K562 (cell line): ENCODE data around the gene FSCN2. TPM values are rescaled to one million over a fixed set of nuclear protein-coding genes. Genes with fewer than 3 reads are reported as not detected.

Experiments
- ATAC-seq: fragments of 200-7000 bp; cut with Tn5 transposase; 3 replicates; pipeline ENCODE4 v1.9.1; 2020; ENCODE audit warnings: moderate library complexity
- BruUV-seq: library from RNA; stranded (reverse); fragments of 400-500 nt; replicated peaks from 2 replicates; lab custom pipeline; 2021; lab: Mats Ljungman, UMichigan
- CTCF ChIA-PET: fragments of 300-600 bp; formaldehyde crosslinking; extraction: SDS; loops from one replicate; lab custom pipeline; 2021; ENCODE audit warnings: low intra/inter-chr PET ratio; lab: Yijun Ruan, JAX
- POLR2A ChIA-PET: fragments of 300-600, 350-650 bp; sonication (Branson Sonifier 250); formaldehyde crosslinking; extraction: SDS; loops from one replicate; lab custom pipeline; 2021; ENCODE audit warnings: antibody characterized with exemption, inconsistent platforms; lab: Yijun Ruan, JAX
- DNase-seq, 4 experiments: peaks; one replicate each; pipeline versions ENCODE4 v3.0.0 to v3.0.0-alpha.2; 2011 to 2018; ENCODE audit warnings: low spot score in 3 of 4, mixed read lengths in 3 of 4; ENCODE audit errors: extremely low read depth in 1 of 4
- FAIRE-seq: peaks from 2 replicates; lab custom pipeline; 2011; peaks lifted over from hg19 to GRCh38; lab: Jason Lieb, UNC
- H2AFZ ChIP-seq: 2 replicates; pipeline ENCODE4 v1.6.0; 2011; ENCODE audit warnings: low read depth, low read length, control low read depth, inconsistent platforms
- H3K27ac ChIP-seq: fragments of 200-600 bp; 3 replicates; pipeline ENCODE4 v1.8.0; 2011; ENCODE audit warnings: low read depth, mild to moderate bottlenecking, control low read depth, inconsistent platforms, low read length, moderate library complexity, mixed read lengths; ENCODE audit errors: extremely low read depth
- H3K27me3 ChIP-seq, 2 experiments: fragments of 300-600 bp in 1 of 2; 2 replicates in 1 of 2; 3 replicates in 1 of 2; pipeline versions ENCODE4 v1.6.0 to v1.8.0; 2011; ENCODE audit warnings: inconsistent platforms in 2 of 2, low read length in 2 of 2, mild to moderate bottlenecking in 1 of 2, mixed read lengths in 1 of 2, moderate library complexity in 1 of 2; ENCODE audit not compliant: control insufficient read depth in 2 of 2, insufficient read depth in 2 of 2
- H3K36me3 ChIP-seq: fragments of 300-600 bp; 3 replicates; pipeline ENCODE4 v1.8.0; 2011; ENCODE audit warnings: mild to moderate bottlenecking, low read length, inconsistent platforms; ENCODE audit not compliant: control insufficient read depth, insufficient read depth
- H3K4me1 ChIP-seq, 2 experiments: fragments of 200-600 bp in 1 of 2; replicated peaks in 1 of 2; 2 replicates in 1 of 2; 3 replicates in 1 of 2; pipeline versions ENCODE4 v1.5.1 to v1.8.0; 2011; ENCODE audit warnings: inconsistent platforms in 2 of 2, low read length in 2 of 2, mild to moderate bottlenecking in 1 of 2, mixed read lengths in 1 of 2, moderate library complexity in 1 of 2; ENCODE audit not compliant: control insufficient read depth in 2 of 2, insufficient read depth in 2 of 2
- H3K4me2 ChIP-seq: 2 replicates; pipeline ENCODE4 v1.6.1; 2011; ENCODE audit warnings: low read length, control low read depth, inconsistent platforms, mixed read lengths; ENCODE audit not compliant: insufficient read depth
- H3K4me3 ChIP-seq: fragments of 200-600 bp; sonication (generic), shearing (Covaris generic); 2 replicates; pipeline ENCODE4 v1.5.1; 2016; ENCODE audit warnings: control low read depth, inconsistent platforms
- H3K79me2 ChIP-seq: fragments of 200-600 bp; 3 replicates; pipeline ENCODE4 v1.8.0; 2011; ENCODE audit warnings: low read length, inconsistent platforms; ENCODE audit not compliant: control insufficient read depth, insufficient read depth
- H3K9ac ChIP-seq, 2 experiments: 2 replicates each; pipeline versions ENCODE4 v1.6.0 to v1.6.1; 2011; ENCODE audit warnings: low read depth in 2 of 2, low read length in 2 of 2, control low read depth in 1 of 2, inconsistent platforms in 1 of 2, mild to moderate bottlenecking in 1 of 2, mixed read lengths in 1 of 2; ENCODE audit not compliant: insufficient read depth in 1 of 2
- H3K9me1 ChIP-seq: one replicate; pipeline ENCODE4 v1.6.0; 2011; ENCODE audit warnings: inconsistent platforms, mild to moderate bottlenecking, low read length, moderate library complexity; ENCODE audit not compliant: control insufficient read depth, insufficient read depth
- H3K9me3 ChIP-seq: replicated peaks from 2 replicates; pipeline ENCODE4 v1.5.1; 2011; ENCODE audit warnings: low read depth, low read length, inconsistent platforms; ENCODE audit not compliant: control insufficient read depth, insufficient read depth
- H4K20me1 ChIP-seq: replicated peaks from 2 replicates; pipeline ENCODE4 v1.6.1; 2011; ENCODE audit warnings: low read length, inconsistent platforms, mixed read lengths; ENCODE audit not compliant: control insufficient read depth, insufficient read depth
- CEBPB ChIP-seq: fragments of 450-650 bp; IDR thresholded peaks from 2 replicates; pipeline ENCODE4 v1.6.1; 2016; ENCODE audit warnings: missing genetic modification characterization, missing compliant biosample characterization
- KDM1A ChIP-seq, 2 experiments: fragments of 450-650 bp; IDR thresholded peaks; 2 replicates each; pipeline ENCODE4 v1.6.1; 2016; ENCODE audit warnings: mild to moderate bottlenecking in 2 of 2
- WGBS: fragments of 100-300 bp; shearing (Covaris generic); methylation state at CpG from one replicate; pipeline ENCODE4 v1.1.6; 2016; ENCODE audit warnings: low coverage, mixed read lengths; ENCODE audit not compliant: insufficient coverage; ENCODE audit errors: missing lambda C conversion rate; 5-methylcytosine and 5-hydroxymethylcytosine counted together
- in situ Hi-C: fragments of 300-500 bp; cut with MboI; formaldehyde crosslinking; loops from 4 replicates; pipeline ENCODE4 v1.15.0; 2018; ENCODE audit warnings: inconsistent platforms, mixed read lengths
- intact Hi-C: fragments of 100-400 bp; cut with micrococcal nuclease; formaldehyde crosslinking; loops from 2 replicates; pipeline ENCODE4 v1.14.2; 2022
- polyA plus RNA-seq, 8 experiments: library from polyadenylated mRNA; depleted of rRNA in 4 of 8; stranded (reverse) in 5 of 8; unstranded in 3 of 8; fragments of >200 nt; fragmentation: Nextera tagmentation in 2 of 8; fragmentation: Illumina TruSeq in 1 of 8; extraction: Ambion mirVana in 2 of 8; extraction: Trizol in 1 of 8; gene quantifications; 2 replicates each; pipeline versions ENCODE4 v1.2.1 to v1.2.3, GENCODE V29; 2011 to 2014; ENCODE audit warnings: inconsistent platforms in 1 of 8, missing spikeins in 1 of 8
- total RNA-seq, 7 experiments: library from RNA; depleted of rRNA in 6 of 7; stranded (reverse); fragments of >200 nt in 6 of 7; fragmentation: Illumina TruSeq in 2 of 7; extraction: Trizol in 2 of 7; gene quantifications; 2 replicates each; pipeline versions ENCODE4 v1.2.1 to v1.2.3, GENCODE V29; 2011 to 2021; ENCODE audit warnings: low replicate concordance in 1 of 7
- TF ChIP-seq, protein P1 (sequence below): fragments of 150-350 bp; IDR thresholded peaks from 2 replicates; pipeline ENCODE4 v1.6.1; 2014; ENCODE audit warnings: low read depth, mild to moderate bottlenecking, low read length, borderline replicate concordance

FSCN2 gene
- total and polyA plus RNA-seq, 9 of the 15 experiments (the other 6 are each of a cell fraction or from before 2014, with no cell fraction given) = 0.08 TPM; not detected in 8

DNA sequence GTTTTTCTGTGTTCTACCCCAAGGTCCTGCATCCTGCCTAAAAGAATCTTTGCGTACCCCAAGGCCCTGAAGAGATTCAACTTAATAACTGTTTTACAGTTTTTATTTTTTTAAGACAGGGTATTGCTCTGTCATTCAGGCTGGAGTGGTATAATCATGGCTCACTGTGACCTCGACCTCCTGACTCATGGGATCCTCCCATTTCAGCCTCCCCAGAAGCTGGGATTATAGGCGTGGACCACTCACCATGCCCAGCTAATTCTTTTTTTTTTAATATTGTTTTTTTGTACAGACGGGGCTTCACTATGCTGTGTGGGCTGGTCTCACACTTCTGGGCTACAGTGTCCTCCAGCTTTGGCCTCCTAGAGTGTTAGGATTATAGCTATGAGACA is 33.3 kb downstream of the FSCN2 start (continued):
- TF ChIP-seq, protein P1, sequence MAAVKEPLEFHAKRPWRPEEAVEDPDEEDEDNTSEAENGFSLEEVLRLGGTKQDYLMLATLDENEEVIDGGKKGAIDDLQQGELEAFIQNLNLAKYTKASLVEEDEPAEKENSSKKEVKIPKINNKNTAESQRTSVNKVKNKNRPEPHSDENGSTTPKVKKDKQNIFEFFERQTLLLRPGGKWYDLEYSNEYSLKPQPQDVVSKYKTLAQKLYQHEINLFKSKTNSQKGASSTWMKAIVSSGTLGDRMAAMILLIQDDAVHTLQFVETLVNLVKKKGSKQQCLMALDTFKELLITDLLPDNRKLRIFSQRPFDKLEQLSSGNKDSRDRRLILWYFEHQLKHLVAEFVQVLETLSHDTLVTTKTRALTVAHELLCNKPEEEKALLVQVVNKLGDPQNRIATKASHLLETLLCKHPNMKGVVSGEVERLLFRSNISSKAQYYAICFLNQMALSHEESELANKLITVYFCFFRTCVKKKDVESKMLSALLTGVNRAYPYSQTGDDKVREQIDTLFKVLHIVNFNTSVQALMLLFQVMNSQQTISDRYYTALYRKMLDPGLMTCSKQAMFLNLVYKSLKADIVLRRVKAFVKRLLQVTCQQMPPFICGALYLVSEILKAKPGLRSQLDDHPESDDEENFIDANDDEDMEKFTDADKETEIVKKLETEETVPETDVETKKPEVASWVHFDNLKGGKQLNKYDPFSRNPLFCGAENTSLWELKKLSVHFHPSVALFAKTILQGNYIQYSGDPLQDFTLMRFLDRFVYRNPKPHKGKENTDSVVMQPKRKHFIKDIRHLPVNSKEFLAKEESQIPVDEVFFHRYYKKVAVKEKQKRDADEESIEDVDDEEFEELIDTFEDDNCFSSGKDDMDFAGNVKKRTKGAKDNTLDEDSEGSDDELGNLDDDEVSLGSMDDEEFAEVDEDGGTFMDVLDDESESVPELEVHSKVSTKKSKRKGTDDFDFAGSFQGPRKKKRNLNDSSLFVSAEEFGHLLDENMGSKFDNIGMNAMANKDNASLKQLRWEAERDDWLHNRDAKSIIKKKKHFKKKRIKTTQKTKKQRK = no peak

DNA sequence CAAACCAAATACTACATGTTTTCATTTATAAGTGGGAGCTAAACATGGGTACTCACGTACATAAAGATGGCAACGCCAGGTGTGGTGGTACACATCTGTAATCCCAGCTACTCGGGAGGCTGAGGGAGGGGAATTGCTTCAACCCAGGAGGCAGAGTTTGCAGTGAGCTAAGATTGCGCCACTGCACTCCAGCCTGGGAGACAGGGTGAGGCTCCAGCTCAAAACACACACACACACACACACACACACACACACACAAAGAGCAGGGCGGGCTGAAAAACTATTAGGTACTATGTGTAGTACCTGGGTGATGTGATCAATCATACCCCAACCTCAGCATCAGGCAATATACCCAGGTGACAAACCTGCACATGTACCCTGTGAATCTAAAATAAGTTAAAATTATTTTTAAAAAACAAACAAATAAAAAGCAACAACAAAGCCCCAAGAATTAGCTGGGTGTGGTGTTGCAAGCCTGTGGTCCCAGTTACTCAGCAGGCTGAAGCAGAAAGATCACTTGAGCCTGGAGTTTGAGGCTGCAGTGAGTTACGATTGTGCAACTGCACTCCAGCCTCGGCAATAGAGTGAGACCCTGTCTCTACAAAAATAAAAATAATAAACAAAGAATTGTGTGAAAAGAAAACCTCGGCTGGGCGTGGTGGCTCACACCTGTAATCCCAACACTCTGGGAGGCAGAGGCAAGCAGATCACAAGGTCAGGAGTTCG is 35.8 kb downstream of the FSCN2 start:
- no peak for ATAC-seq
- CTCF ChIA-PET = no interaction called here

More for the DNA sequence above, 35.8 kb downstream of the FSCN2 start:
- no TSS peak for BruUV-seq
- Histone ChIP-seq H3K79me2 (no peaks in the 10 kb centered on the region), H3K27me3 (no peaks in the 10 kb centered on the region), H4K20me1 (0 out of 2 replicates have a peak, but pooled peaks cover 5% of the 10 kb centered on the region), H3K9me1 (no peaks in the 10 kb centered on the region), H3K9me3 (no peaks in the 10 kb centered on the region), H3K27ac (no peak overlapping the region), H3K36me3 (peaks cover 97% of the 10 kb centered on the region), H3K9ac (no peak overlapping the region), H3K4me3 (no peak overlapping the region), H2AFZ (no peak overlapping the region), H3K4me1 (0 out of 5 replicates have a peak, but pooled peaks cover 0 to 3% of the 10 kb centered on the region in 2 experiments), H3K4me2 (no peak overlapping the region)
- DNase-seq (no peak), FAIRE-seq (no peak)
- TF ChIP-seq CEBPB = 0 out of 2 replicates have a peak, but pooled peaks have one; percentile 14
- TF ChIP-seq KDM1A (IDR thresholded peaks at IDR 0.05) = no peak
- POLR2A ChIA-PET = no interaction called here
- 92% methylated on average over 8 of the region's 10 CpGs for WGBS
- intact Hi-C loops (no loop called here), in situ Hi-C loops (no loop called here)
